IMR-90 (cell line): Measurements from ENCODE around the gene NCAPH2. TPM values are rescaled to one million over a fixed set of nuclear protein-coding genes. Genes with fewer than 3 reads are reported as not detected.

ENCODE experiments used
- ATAC-seq: fragments of 200-7000 bp; cut with Tn5 transposase; 2 replicates; pipeline ENCODE4 v1.9.1; 2020; ENCODE audit warnings: low read depth, mild to moderate bottlenecking, moderate library complexity
- BruUV-seq: library from RNA; stranded (reverse); fragments of 400-500 nt; replicated peaks from 2 replicates; lab custom pipeline; 2021; lab: Mats Ljungman, UMichigan
- CTCF ChIA-PET: fragments of 300-600 bp; formaldehyde crosslinking; extraction: SDS; loops from one replicate; lab custom pipeline; 2021; ENCODE audit warnings: antibody characterized with exemption; lab: Yijun Ruan, JAX
- POLR2A ChIA-PET: fragments of 300-600 bp; sonication (Branson Sonifier 250); formaldehyde crosslinking; loops from one replicate; lab custom pipeline; 2022; ENCODE audit warnings: antibody characterized with exemption; ENCODE audit not compliant: unreplicated experiment; lab: Charles Lee
- DNase-seq: peaks from one replicate; pipeline ENCODE4 v3.0.0; 2013
- H2AFZ ChIP-seq: replicated peaks from 2 replicates; pipeline ENCODE3; 2013; ENCODE audit warnings: low read length, mild to moderate bottlenecking; ENCODE audit not compliant: poor library complexity
- H2AK5ac ChIP-seq: 2 replicates; pipeline ENCODE4 v1.6.1; 2013; ENCODE audit warnings: low read depth, low read length, inconsistent platforms
- H2AK9ac ChIP-seq: replicated peaks from 2 replicates; pipeline ENCODE3; 2013; ENCODE audit warnings: mild to moderate bottlenecking, low read depth, low read length, moderate library complexity; ENCODE audit not compliant: poor library complexity
- H2BK120ac ChIP-seq: 2 replicates; pipeline ENCODE4 v1.6.1; 2013; ENCODE audit warnings: low read depth, low read length, inconsistent platforms
- H2BK15ac ChIP-seq: 3 replicates; pipeline ENCODE4 v1.6.1; 2013; ENCODE audit warnings: low read depth, low read length, inconsistent platforms
- H2BK20ac ChIP-seq: 2 replicates; pipeline ENCODE4 v1.6.1; 2013; ENCODE audit warnings: low read depth, mild to moderate bottlenecking, inconsistent platforms, low read length, moderate library complexity
- H2BK5ac ChIP-seq: 2 replicates; pipeline ENCODE4 v1.6.1; 2013; ENCODE audit warnings: mild to moderate bottlenecking, low read depth, low read length, inconsistent platforms; ENCODE audit not compliant: poor library complexity, severe bottlenecking
- H3K14ac ChIP-seq: replicated peaks from 2 replicates; pipeline ENCODE4 v1.6.1; 2013; ENCODE audit warnings: low read depth, low read length, inconsistent platforms
- H3K18ac ChIP-seq: 2 replicates; pipeline ENCODE4 v1.6.1; 2013; ENCODE audit warnings: low read depth, low read length, control low read depth
- H3K23ac ChIP-seq: 2 replicates; pipeline ENCODE4 v1.6.1; 2013; ENCODE audit warnings: low read depth, low read length, inconsistent platforms
- H3K27ac ChIP-seq: 2 replicates; pipeline ENCODE4 v1.5.1; 2013; ENCODE audit warnings: mild to moderate bottlenecking, control low read depth, low read length; ENCODE audit not compliant: insufficient read depth
- H3K27me3 ChIP-seq: 2 replicates; pipeline ENCODE4 v1.6.1; 2013; ENCODE audit warnings: low read length; ENCODE audit not compliant: control insufficient read depth, insufficient read depth
- H3K36me3 ChIP-seq: 2 replicates; pipeline ENCODE4 v1.6.1; 2013; ENCODE audit warnings: low read length, mixed read lengths; ENCODE audit not compliant: control insufficient read depth, insufficient read depth
- H3K4ac ChIP-seq: 2 replicates; pipeline ENCODE4 v1.6.1; 2013; ENCODE audit warnings: low read depth, low read length, inconsistent platforms
- H3K4me1 ChIP-seq: 2 replicates; pipeline ENCODE4 v1.6.1; 2013; ENCODE audit warnings: low read length, mixed read lengths; ENCODE audit not compliant: control insufficient read depth, insufficient read depth
- H3K4me2 ChIP-seq: 2 replicates; pipeline ENCODE4 v1.6.1; 2013; ENCODE audit warnings: low read depth, mild to moderate bottlenecking, control low read depth, low read length, moderate library complexity
- H3K4me3 ChIP-seq: 2 replicates; pipeline ENCODE4 v1.5.1; 2013; ENCODE audit warnings: low read depth, mild to moderate bottlenecking, control low read depth, low read length, moderate library complexity; ENCODE audit not compliant: insufficient read depth
- H3K56ac ChIP-seq: 2 replicates; pipeline ENCODE4 v1.6.1; 2013; ENCODE audit warnings: low read length, inconsistent platforms; ENCODE audit not compliant: insufficient read depth; ENCODE audit errors: extremely low read depth
- H3K79me1 ChIP-seq, 2 experiments: 2 replicates each; pipeline ENCODE4 v1.6.1; 2013; ENCODE audit warnings: low read length in 2 of 2, inconsistent platforms in 1 of 2, low read depth in 1 of 2
- H3K9ac ChIP-seq: 2 replicates; pipeline ENCODE4 v1.6.1; 2013; ENCODE audit warnings: low read depth, low read length, control low read depth
- H3K9me1 ChIP-seq: 2 replicates; pipeline ENCODE4 v1.6.1; 2013; ENCODE audit warnings: low read length, inconsistent platforms; ENCODE audit not compliant: insufficient read depth
- H3K9me3 ChIP-seq: 2 replicates; pipeline ENCODE4 v1.6.1; 2013; ENCODE audit warnings: low read length; ENCODE audit not compliant: control insufficient read depth, insufficient read depth
- H4K20me1 ChIP-seq: 2 replicates; pipeline ENCODE4 v1.6.1; 2013; ENCODE audit warnings: low read length, inconsistent platforms; ENCODE audit not compliant: insufficient read depth
- H4K5ac ChIP-seq: 2 replicates; pipeline ENCODE4 v1.6.1; 2013; ENCODE audit warnings: mild to moderate bottlenecking, low read depth, low read length, control low read depth
- H4K8ac ChIP-seq, 2 experiments: 2 replicates each; pipeline ENCODE4 v1.6.1; 2013; ENCODE audit warnings: low read depth in 2 of 2, low read length in 2 of 2, control low read depth in 1 of 2, inconsistent platforms in 1 of 2
- H4K91ac ChIP-seq: 2 replicates; pipeline ENCODE4 v1.6.1; 2013; ENCODE audit warnings: low read depth, low read length, inconsistent platforms; ENCODE audit not compliant: insufficient read depth
- BHLHE40 ChIP-seq: fragments of 150-350 bp; IDR thresholded peaks from 2 replicates; pipeline ENCODE4 v1.6.1; 2016; ENCODE audit warnings: mild to moderate bottlenecking, low read depth, low read length
- CEBPB ChIP-seq: IDR thresholded peaks from 2 replicates; pipeline ENCODE4 v1.6.1; 2012; ENCODE audit warnings: low read depth, low read length, improper control_type of control experiment
- CHD1 ChIP-seq: IDR thresholded peaks from 2 replicates; pipeline ENCODE4 v1.6.1; 2012; ENCODE audit warnings: low read depth, low read length, improper control_type of control experiment
- CTCF ChIP-seq: conservative IDR thresholded peaks from 2 replicates; pipeline ENCODE4 v1.5.1; 2012; ENCODE audit warnings: mild to moderate bottlenecking, low read depth, low read length, improper control_type of control experiment
- ELK1 ChIP-seq: fragments of 150-350 bp; IDR thresholded peaks from 2 replicates; pipeline ENCODE4 v1.6.1; 2016; ENCODE audit warnings: low read depth, mild to moderate bottlenecking, low read length, moderate library complexity, borderline replicate concordance
- FOS ChIP-seq: fragments of 150-350 bp; IDR thresholded peaks from 2 replicates; pipeline ENCODE4 v1.6.1; 2016; ENCODE audit warnings: low read depth, low read length
- MAFK ChIP-seq: IDR thresholded peaks from 2 replicates; pipeline ENCODE4 v1.6.1; 2012; ENCODE audit warnings: low read depth, low read length, improper control_type of control experiment
- MAZ ChIP-seq: IDR thresholded peaks from 2 replicates; pipeline ENCODE4 v1.6.1; 2012; ENCODE audit warnings: low read depth, mild to moderate bottlenecking, low read length, improper control_type of control experiment, moderate library complexity, borderline replicate concordance
- MXI1 ChIP-seq: IDR thresholded peaks from 2 replicates; pipeline ENCODE4 v1.6.1; 2012; ENCODE audit warnings: low read depth, mild to moderate bottlenecking, low read length, moderate library complexity, borderline replicate concordance
- NFE2L2 ChIP-seq: fragments of 150-350 bp; IDR thresholded peaks from 2 replicates; pipeline ENCODE4 v1.6.1; 2016; ENCODE audit warnings: low read depth, mild to moderate bottlenecking, low read length
- POLR2A ChIP-seq: IDR thresholded peaks from 2 replicates; pipeline ENCODE4 v1.6.1; 2012; ENCODE audit warnings: mild to moderate bottlenecking, low read depth, low read length
- RAD21 ChIP-seq: IDR thresholded peaks from 2 replicates; pipeline ENCODE4 v1.6.1; 2012; ENCODE audit warnings: low read length, improper control_type of control experiment
- RCOR1 ChIP-seq: IDR thresholded peaks from 2 replicates; pipeline ENCODE4 v1.6.1; 2012; ENCODE audit warnings: mild to moderate bottlenecking, low read length, improper control_type of control experiment; ENCODE audit not compliant: insufficient replicate concordance
- RFX5 ChIP-seq: IDR thresholded peaks from 2 replicates; pipeline ENCODE4 v1.8.0; 2012; ENCODE audit warnings: low read depth, mild to moderate bottlenecking, low read length, moderate library complexity
- SMC3 ChIP-seq: fragments of 150-350 bp; IDR thresholded peaks from 2 replicates; pipeline ENCODE4 v1.6.1; 2016; ENCODE audit warnings: low read depth, mild to moderate bottlenecking, antibody characterized with exemption, low read length, moderate library complexity
- USF2 ChIP-seq: fragments of 150-350 bp; IDR thresholded peaks from 2 replicates; pipeline ENCODE4 v1.6.1; 2017; ENCODE audit warnings: mild to moderate bottlenecking, antibody characterized with exemption, low read length, low read depth
- WGBS, 2 experiments: methylation state at CpG; one replicate each; pipeline versions ENCODE4 v1.1.5 to v1.1.7; 2013; ENCODE audit warnings: missing lambda C conversion rate in 2 of 2; ENCODE audit not compliant: insufficient read length in 1 of 2; ENCODE audit errors: extremely low coverage in 2 of 2; 5-methylcytosine and 5-hydroxymethylcytosine counted together
- dilution Hi-C: fragments of 300-500 bp; cut with HindIII; formaldehyde crosslinking; loops from one replicate; pipeline ENCODE4 v1.14.3; 2018; ENCODE audit warnings: low sequenced_read_pairs; ENCODE audit not compliant: unreplicated experiment
- in situ Hi-C: fragments of 300-500 bp; cut with MboI; formaldehyde crosslinking; loops from 3 replicates; pipeline ENCODE4 v1.14.3; 2019; ENCODE audit warnings: low sequenced_read_pairs, inconsistent platforms, mixed read lengths
- intact Hi-C: fragments of 100-400 bp; cut with micrococcal nuclease; formaldehyde crosslinking; loops from 2 replicates; pipeline ENCODE4 v1.10.0; 2022
- polyA plus RNA-seq, 3 experiments: library from polyadenylated mRNA; depleted of rRNA; stranded (reverse); fragments of >200 nt; gene quantifications; 2 replicates each; pipeline ENCODE4 v1.2.3, GENCODE V29; 2012; ENCODE audit warnings: low replicate concordance in 1 of 3
- total RNA-seq: library from RNA; depleted of rRNA; stranded (reverse); fragments of >200 nt; gene quantifications from 2 replicates; pipeline ENCODE4 v1.2.3, GENCODE V29; 2012

The NCAPH2 gene
- total and polyA plus RNA-seq, 2 of the 4 experiments (the other 2 are of a cell fraction), result 30.2 to 38.5 TPM

- Histone ChIP-seq H3K4me1 (peaks cover 13% of the 10 kb centered on the region), H2BK20ac (no peak overlapping the region), H2AFZ (no peak overlapping the region), H2AK9ac (peak overlapping the region; percentile 25), H3K4me3 (no peak overlapping the region), H3K9me1 (peaks cover 12% of the 10 kb centered on the region), H4K8ac (no peak overlapping the region), H3K27me3 (no peaks in the 10 kb centered on the region), H3K9ac (no peak overlapping the region), H2BK5ac (no peak overlapping the region), H3K9me3 (no peaks in the 10 kb centered on the region), H3K79me1 (peaks cover 11 to 41% of the 10 kb centered on the region in 2 experiments), H4K5ac (no peak overlapping the region), H3K18ac (no peak overlapping the region), H3K36me3 (peaks cover 38% of the 10 kb centered on the region), H2AK5ac (no peak overlapping the region), H2BK120ac (no peak overlapping the region), H3K4me2 (no peak overlapping the region), H4K91ac (no peak overlapping the region), H3K14ac (no peak overlapping the region), H3K56ac (no peak overlapping the region), H4K20me1 (peaks cover 19% of the 10 kb centered on the region), H3K27ac (no peak overlapping the region), H2BK15ac (no peak overlapping the region), H3K4ac (no peak overlapping the region), H3K23ac (no peak overlapping the region)
- POLR2A ChIA-PET, result interaction anchor here (1.0 kb wide), 1 partner anchor 9 kb away, joined by 3 read pairs; no protein-coding TSS in a partner anchor
- ATAC-seq (no peak), DNase-seq (no peak)
- intact Hi-C loops (no loop called here), dilution Hi-C loops (no loop called here), in situ Hi-C loops (no loop called here)
- CTCF ChIA-PET, result no interaction called here
- WGBS, 2 experiments, result 81% methylated on average over 7 of the region's 22 CpGs; no CpG with 5 or more reads in 1 of the 2 experiments
- TF ChIP-seq POLR2A, result no peak
- TF ChIP-seq SMC3, result no peak
- no peak for TF ChIP-seq CTCF
- no peak for TF ChIP-seq RFX5
- no peak for TF ChIP-seq ELK1
- no peak for TF ChIP-seq CHD1
- TF ChIP-seq BHLHE40, result no peak
- TF ChIP-seq MAFK, result no peak
- TF ChIP-seq RAD21, result no peak
- TF ChIP-seq USF2, result no peak
- no peak for TF ChIP-seq RCOR1
- TF ChIP-seq FOS, result no peak
- no peak for TF ChIP-seq NFE2L2
- TF ChIP-seq MXI1, result no peak
- TF ChIP-seq CEBPB, result no peak
- TF ChIP-seq MAZ, result no peak
- BruUV-seq, result no TSS peak
These were observed 14.9 kb downstream of the NCAPH2 start for GRCh38 chr22:50522806-50523438.
